ENCODE data around the gene SLC25A13. TPM values are rescaled to one million over a fixed set of nuclear protein-coding genes. Genes with fewer than 3 reads are reported as not detected.

SLC25A13 gene
- polyA plus RNA-seq, 1 of the 3 experiments (the other 2 are of a cell fraction): 16.0 TPM

- ChIA-PET CTCF (interaction anchor here (1.3 kb wide), 1 partner anchor 14 kb away, joined by 3 read pairs; no protein-coding TSS in a partner anchor), POLR2A (no interaction called here)
- Histone ChIP-seq H3K4me3 (ENCODE audit: low read depth in 2 of 2, low read length in 1 of 2) (no peak overlapping the region), H3K27ac (ENCODE audit: low read depth in 2 of 2, low read length in 1 of 2) (no peak overlapping the region), H3K36me3 (replicated peaks in 1 of 2; ENCODE audit: control insufficient read depth in 1 of 2, insufficient read depth in 2 of 2, low read length in 1 of 2) (no peaks in the 10 kb centered on the region), H3K9me3 (no peaks in the 10 kb centered on the region), H3K9me2 (no peaks in the 10 kb centered on the region), H3K9ac (no peak overlapping the region), H4K20me1 (ENCODE audit: insufficient read depth) (no peaks in the 10 kb centered on the region), H3F3A (replicated peaks; ENCODE audit: insufficient read depth) (no peaks in the 10 kb centered on the region), H3K27me3 (ENCODE audit: insufficient read depth) (no peaks in the 10 kb centered on the region), H3K79me2 (ENCODE audit: insufficient read depth) (no peaks in the 10 kb centered on the region), H2AFZ (ENCODE audit: low read depth) (no peak overlapping the region), H3K4me1 (ENCODE audit: control insufficient read depth in 1 of 2, insufficient read depth in 2 of 2, low read depth in 1 of 2, low read length in 1 of 2) (no peaks in the 10 kb centered on the region), H3K4me2 (no peak overlapping the region)
- DNase-seq: no peak
- TF ChIP-seq RCOR1 (IDR thresholded peaks at IDR 0.05; ENCODE audit: low read length): no peak
- no peak for TF ChIP-seq TAF1 (IDR thresholded peaks at IDR 0.05; ENCODE audit: borderline replicate concordance, low read depth, low read length)
- no peak for TF ChIP-seq USF1 (IDR thresholded peaks at IDR 0.05; ENCODE audit: borderline replicate concordance, low read depth)
- no peak for TF ChIP-seq RFX5 (IDR thresholded peaks at IDR 0.05; ENCODE audit: low read length)
- TF ChIP-seq EZH2phosphoT487 (IDR thresholded peaks at IDR 0.05; ENCODE audit: borderline replicate concordance, low read depth): no peak
- no peak for TF ChIP-seq SMC3 (IDR thresholded peaks at IDR 0.05; ENCODE audit: low read depth, low read length)
- no peak for TF ChIP-seq FOXM1 (IDR thresholded peaks at IDR 0.05; ENCODE audit: low read depth)
These were observed 216.9 kb downstream of the SLC25A13 start for GRCh38 chr7:96104984-96105383.

- Histone ChIP-seq H3K36me3 (replicated peaks in 1 of 2; ENCODE audit: control insufficient read depth in 1 of 2, insufficient read depth in 2 of 2, low read length in 1 of 2) (no peaks in the 10 kb centered on the region), H3K9me2 (no peaks in the 10 kb centered on the region), H3K9ac (no peak overlapping the region), H3K27me3 (ENCODE audit: insufficient read depth) (no peaks in the 10 kb centered on the region), H3K27ac (ENCODE audit: low read depth in 2 of 2, low read length in 1 of 2) (no peak overlapping the region), H3F3A (replicated peaks; ENCODE audit: insufficient read depth) (no peaks in the 10 kb centered on the region), H4K20me1 (ENCODE audit: insufficient read depth) (no peaks in the 10 kb centered on the region), H2AFZ (ENCODE audit: low read depth) (no peak overlapping the region), H3K4me3 (ENCODE audit: low read depth in 2 of 2, low read length in 1 of 2) (no peak overlapping the region), H3K4me1 (ENCODE audit: control insufficient read depth in 1 of 2, insufficient read depth in 2 of 2, low read depth in 1 of 2, low read length in 1 of 2) (no peaks in the 10 kb centered on the region), H3K9me3 (no peaks in the 10 kb centered on the region), H3K4me2 (no peak overlapping the region), H3K79me2 (ENCODE audit: insufficient read depth) (no peaks in the 10 kb centered on the region)
- POLR2A ChIA-PET: no interaction called here
- DNase-seq: no peak
- CTCF ChIA-PET: no interaction called here
- TF ChIP-seq TAF1 (IDR thresholded peaks at IDR 0.05; ENCODE audit: borderline replicate concordance, low read depth, low read length) (no peak), CTCF (IDR thresholded peaks at IDR 0.05) (no peak), SIN3A (IDR thresholded peaks at IDR 0.05; ENCODE audit: borderline replicate concordance, low read depth, low read length) (no peak), EZH2phosphoT487 (IDR thresholded peaks at IDR 0.05; ENCODE audit: borderline replicate concordance, low read depth) (no peak), USF1 (IDR thresholded peaks at IDR 0.05; ENCODE audit: borderline replicate concordance, low read depth) (no peak), USF2 (IDR thresholded peaks at IDR 0.05; ENCODE audit: borderline replicate concordance, low read depth, low read length) (no peak), FOXM1 (IDR thresholded peaks at IDR 0.05; ENCODE audit: low read depth) (no peak), CHD2 (IDR thresholded peaks at IDR 0.05; ENCODE audit: low read length, partially characterized antibody) (no peak), SMC3 (IDR thresholded peaks at IDR 0.05; ENCODE audit: low read depth, low read length) (no peak), FOXJ3 (CRISPR knock-in tag; IDR thresholded peaks at IDR 0.05) (no peak), NFIC (IDR thresholded peaks at IDR 0.05; ENCODE audit: borderline replicate concordance) (no peak), RFX5 (IDR thresholded peaks at IDR 0.05; ENCODE audit: low read length) (no peak), RCOR1 (IDR thresholded peaks at IDR 0.05; ENCODE audit: low read length) (no peak)
These were observed 219.6 kb downstream of the SLC25A13 start for GRCh38 chr7:96102096-96102811.
